H1 (cell line): ENCODE results near the gene MGST3. TPM values are rescaled to one million over a fixed set of nuclear protein-coding genes. Genes with fewer than 3 reads are reported as not detected.

Experiments
- CTCF ChIA-PET: fragments of 300-600 bp; sonication (Branson Sonifier 250); formaldehyde crosslinking; loops from one replicate; lab custom pipeline; 2021; ENCODE audit not compliant: partially characterized antibody; lab: Charles Lee
- POLR2A ChIA-PET: fragments of 300-600 bp; sonication (Branson Sonifier 250); formaldehyde crosslinking; loops from one replicate; lab custom pipeline; 2021; ENCODE audit warnings: inconsistent platforms; ENCODE audit not compliant: partially characterized antibody; lab: Charles Lee
- DNase-seq, 2 experiments: peaks; one replicate each; pipeline versions ENCODE4 v3.0.0 to v3.0.0-alpha.2; 2010 to 2022; ENCODE audit warnings: low spot score in 2 of 2, low read depth in 1 of 2, mixed read lengths in 1 of 2
- FAIRE-seq: peaks from 2 replicates; lab custom pipeline; 2011; peaks lifted over from hg19 to GRCh38; lab: Jason Lieb, UNC
- H2AFZ ChIP-seq: 2 replicates; pipeline ENCODE4 v1.8.1; 2012; ENCODE audit warnings: low read length, inconsistent platforms
- H2AK5ac ChIP-seq: 2 replicates; pipeline ENCODE4 v1.6.1; 2013; ENCODE audit warnings: low read depth, low read length
- H2BK120ac ChIP-seq: replicated peaks from 2 replicates; pipeline ENCODE3; 2013; ENCODE audit warnings: low read depth, low read length, inconsistent platforms
- H2BK12ac ChIP-seq: 2 replicates; pipeline ENCODE4 v1.6.1; 2013; ENCODE audit warnings: low read depth, low read length
- H2BK15ac ChIP-seq: 2 replicates; pipeline ENCODE4 v1.6.1; 2013; ENCODE audit warnings: low read length
- H2BK20ac ChIP-seq: 2 replicates; pipeline ENCODE4 v1.6.1; 2013; ENCODE audit warnings: low read length
- H2BK5ac ChIP-seq: 2 replicates; pipeline ENCODE4 v1.6.1; 2013; ENCODE audit warnings: low read depth, low read length
- H3K14ac ChIP-seq: 2 replicates; pipeline ENCODE4 v1.6.1; 2013; ENCODE audit warnings: inconsistent platforms; ENCODE audit not compliant: insufficient read length
- H3K18ac ChIP-seq: 2 replicates; pipeline ENCODE4 v1.6.1; 2013; ENCODE audit warnings: low read length; ENCODE audit errors: extremely low read depth
- H3K23ac ChIP-seq: 2 replicates; pipeline ENCODE4 v1.6.1; 2013; ENCODE audit warnings: inconsistent platforms; ENCODE audit not compliant: insufficient read length
- H3K23me2 ChIP-seq: 2 replicates; pipeline ENCODE4 v1.6.1; 2013; ENCODE audit warnings: low read depth, low read length
- H3K27ac ChIP-seq: 2 replicates; pipeline ENCODE4 v1.6.1; 2011; ENCODE audit warnings: low read depth, low read length, inconsistent platforms
- H3K27me3 ChIP-seq, 4 experiments: replicated peaks in 1 of 4; 1 replicate in 1 of 4; 2 replicates in 3 of 4; pipeline versions ENCODE4 v1.6.1 to v1.8.1; 2011 to 2013; ENCODE audit warnings: low read length in 3 of 4, mild to moderate bottlenecking in 3 of 4, inconsistent platforms in 2 of 4, mixed read lengths in 2 of 4, moderate library complexity in 1 of 4; ENCODE audit not compliant: control insufficient read depth in 3 of 4, insufficient read depth in 3 of 4; ENCODE audit errors: extremely low read depth in 1 of 4
- H3K36me3 ChIP-seq, 4 experiments: 2 replicates each; pipeline versions ENCODE4 v1.6.1 to v1.8.1; 2011 to 2013; ENCODE audit warnings: mild to moderate bottlenecking in 4 of 4, low read length in 3 of 4, moderate library complexity in 2 of 4, control low read depth in 1 of 4, inconsistent platforms in 1 of 4; ENCODE audit not compliant: insufficient read depth in 4 of 4, control insufficient read depth in 2 of 4
- H3K4ac ChIP-seq: replicated peaks from 2 replicates; pipeline ENCODE3; 2013; ENCODE audit warnings: low read length, low read depth, mixed read lengths, inconsistent platforms; ENCODE audit not compliant: insufficient read length
- H3K4me1 ChIP-seq, 4 experiments: replicated peaks in 1 of 4; 1 replicate in 1 of 4; 2 replicates in 3 of 4; pipeline versions ENCODE4 v1.6.1 to v1.8.1; 2011 to 2013; ENCODE audit warnings: low read length in 3 of 4, inconsistent platforms in 2 of 4, mixed read lengths in 1 of 4; ENCODE audit not compliant: insufficient read depth in 4 of 4, control insufficient read depth in 3 of 4
- H3K4me2 ChIP-seq, 2 experiments: 2 replicates each; pipeline versions ENCODE4 v1.6.1 to v1.8.1; 2011 to 2013; ENCODE audit warnings: low read depth in 2 of 2, low read length in 2 of 2, control low read depth in 1 of 2, inconsistent platforms in 1 of 2, mild to moderate bottlenecking in 1 of 2; ENCODE audit not compliant: insufficient read depth in 1 of 2
- H3K4me3 ChIP-seq, 4 experiments: fragments of 200-600, 300-600 bp in 1 of 4; sonication (generic), shearing (Covaris generic), sonication (Bioruptor Twin) in 1 of 4; 2 replicates each; pipeline versions ENCODE4 v1.5.1 to v1.8.1; 2011 to 2016; ENCODE audit warnings: low read length in 4 of 4, low read depth in 3 of 4, control low read depth in 2 of 4, inconsistent platforms in 2 of 4, mild to moderate bottlenecking in 2 of 4, mixed read lengths in 1 of 4, moderate library complexity in 1 of 4; ENCODE audit not compliant: insufficient read depth in 2 of 4; ENCODE audit errors: extremely low read depth in 1 of 4
- H3K56ac ChIP-seq: replicated peaks from 2 replicates; pipeline ENCODE3; 2013; ENCODE audit warnings: low read depth, mild to moderate bottlenecking, mixed read lengths, low read length, inconsistent platforms; ENCODE audit not compliant: insufficient read length
- H3K79me1 ChIP-seq: 2 replicates; pipeline ENCODE4 v1.6.1; 2013; ENCODE audit warnings: low read depth, low read length, control low read depth
- H3K79me2 ChIP-seq, 2 experiments: 2 replicates each; pipeline versions ENCODE4 v1.6.1 to v1.8.1; 2012 to 2013; ENCODE audit warnings: low read length in 2 of 2, mild to moderate bottlenecking in 2 of 2, inconsistent platforms in 1 of 2; ENCODE audit not compliant: insufficient read depth in 2 of 2, control insufficient read depth in 1 of 2
- H3K9ac ChIP-seq, 4 experiments: replicated peaks in 1 of 4; 1 replicate in 1 of 4; 2 replicates in 3 of 4; pipeline versions ENCODE4 v1.6.1 to v1.8.1; 2011 to 2013; ENCODE audit warnings: low read depth in 3 of 4, low read length in 3 of 4, control low read depth in 2 of 4, mild to moderate bottlenecking in 2 of 4, moderate library complexity in 2 of 4, inconsistent platforms in 1 of 4; ENCODE audit errors: extremely low read depth in 1 of 4
- H3K9me3 ChIP-seq, 2 experiments: 2 replicates each; pipeline versions ENCODE4 v1.6.1 to v1.8.1; 2012 to 2013; ENCODE audit warnings: mild to moderate bottlenecking in 2 of 2, moderate library complexity in 2 of 2, control low read depth in 1 of 2, inconsistent platforms in 1 of 2, low read depth in 1 of 2, low read length in 1 of 2, mixed read lengths in 1 of 2; ENCODE audit not compliant: insufficient read depth in 2 of 2
- H4K20me1 ChIP-seq, 2 experiments: replicated peaks in 1 of 2; 2 replicates each; pipeline versions ENCODE3 to v1.8.1; 2011 to 2013; ENCODE audit warnings: inconsistent platforms in 2 of 2, low read length in 2 of 2, mild to moderate bottlenecking in 1 of 2; ENCODE audit not compliant: insufficient read depth in 2 of 2, control insufficient read depth in 1 of 2
- H4K5ac ChIP-seq: 2 replicates; pipeline ENCODE4 v1.6.1; 2013; ENCODE audit warnings: low read length, low read depth, mixed read lengths, inconsistent platforms; ENCODE audit not compliant: insufficient read length
- H4K8ac ChIP-seq: 2 replicates; pipeline ENCODE4 v1.8.0; 2013; ENCODE audit warnings: mild to moderate bottlenecking, moderate library complexity, low read length, inconsistent platforms; ENCODE audit not compliant: insufficient read depth; ENCODE audit errors: extremely low read depth
- H4K91ac ChIP-seq: replicated peaks from 2 replicates; pipeline ENCODE3; 2013; ENCODE audit warnings: low read length, mixed read lengths, inconsistent platforms; ENCODE audit not compliant: insufficient read length
- CBX5 ChIP-seq: fragments of 300-800, 300-1000 bp; sonication (generic); IDR thresholded peaks from 2 replicates; pipeline ENCODE4 v1.7.1; 2016; ENCODE audit warnings: antibody characterized with exemption, low read length, low read depth
- CBX8 ChIP-seq: fragments of 300-800, 300-1000 bp; sonication (generic); IDR thresholded peaks from 2 replicates; pipeline ENCODE4 v1.7.1; 2016; ENCODE audit warnings: low read depth, low read length, borderline replicate concordance
- EP300 ChIP-seq, 2 experiments: IDR thresholded peaks; 1 replicate in 1 of 2; 2 replicates in 1 of 2; pipeline ENCODE4 v1.6.1; 2011 to 2012; ENCODE audit warnings: low read depth in 2 of 2, low read length in 2 of 2, mild to moderate bottlenecking in 2 of 2, borderline replicate concordance in 1 of 2, inconsistent platforms in 1 of 2, moderate library complexity in 1 of 2
- EZH2 ChIP-seq: fragments of 200-600 bp; sonication (generic); IDR thresholded peaks from 2 replicates; pipeline ENCODE4 v1.7.1; 2012; ENCODE audit warnings: low read depth, mild to moderate bottlenecking, moderate library complexity, low read length, inconsistent platforms; ENCODE audit not compliant: severe bottlenecking
- HDAC2 ChIP-seq, 2 experiments: fragments of 300-600 bp in 1 of 2; sonication (generic) in 1 of 2; IDR thresholded peaks; 2 replicates each; pipeline ENCODE4 v1.6.1; 2011 to 2012; ENCODE audit warnings: low read depth in 2 of 2, low read length in 2 of 2, mild to moderate bottlenecking in 2 of 2, moderate library complexity in 2 of 2, borderline replicate concordance in 1 of 2, inconsistent platforms in 1 of 2
- KDM5A ChIP-seq: fragments of 200-600 bp; IDR thresholded peaks from 2 replicates; pipeline ENCODE4 v1.7.1; 2012; ENCODE audit warnings: mild to moderate bottlenecking, low read length, inconsistent platforms, mixed read lengths
- MAFK ChIP-seq: IDR thresholded peaks from 2 replicates; pipeline ENCODE4 v1.6.1; 2012; ENCODE audit warnings: low read depth, mild to moderate bottlenecking, improper control_type of control experiment, low read length
- POLR2A ChIP-seq, 2 experiments: IDR thresholded peaks; 1 replicate in 1 of 2; 2 replicates in 1 of 2; pipeline ENCODE4 v1.6.1; 2011; ENCODE audit warnings: low read depth in 2 of 2, low read length in 2 of 2, mild to moderate bottlenecking in 2 of 2; ENCODE audit errors: control extremely low read depth in 1 of 2
- SP2 ChIP-seq: IDR thresholded peaks from 2 replicates; pipeline ENCODE4 v1.6.1; 2012; ENCODE audit warnings: mild to moderate bottlenecking, low read length, inconsistent platforms
- SP4 ChIP-seq: IDR thresholded peaks from 2 replicates; pipeline ENCODE4 v1.6.1; 2012; ENCODE audit warnings: low read length, inconsistent platforms
- TEAD4 ChIP-seq: IDR thresholded peaks from 2 replicates; pipeline ENCODE4 v1.6.1; 2012; ENCODE audit warnings: low read depth, low read length, inconsistent platforms, mixed read lengths
- YY1 ChIP-seq: IDR thresholded peaks from 2 replicates; pipeline ENCODE4 v1.6.1; 2011; ENCODE audit warnings: low read depth, mild to moderate bottlenecking, low read length
- WGBS, 2 experiments: shearing (Covaris generic) in 1 of 2; methylation state at CpG; one replicate each; pipeline versions ENCODE4 v1.1.6 to v1.1.7; 2013 to 2015; ENCODE audit warnings: low lambda C conversion rate in 2 of 2, mixed read lengths in 2 of 2, inconsistent platforms in 1 of 2, low coverage in 1 of 2, missing lambda C conversion rate in 1 of 2; ENCODE audit not compliant: insufficient replicate concordance in 2 of 2, insufficient coverage in 1 of 2, insufficient read length in 1 of 2; ENCODE audit errors: extremely low coverage in 1 of 2, missing lambda C conversion rate in 1 of 2; 5-methylcytosine and 5-hydroxymethylcytosine counted together
- polyA plus RNA-seq, 7 experiments: library from polyadenylated mRNA; depleted of rRNA in 3 of 7; stranded (reverse) in 5 of 7; unstranded in 2 of 7; fragments of >200 nt in 5 of 7; fragments of 200-250 nt in 2 of 7; gene quantifications; 1 replicate in 5 of 7; 2 replicates in 1 of 7; 4 replicates in 1 of 7; pipeline versions ENCODE4 v1.2.1 to v1.2.3, GENCODE V29; 2011 to 2013; ENCODE audit warnings: missing spikeins in 2 of 7, mixed read lengths in 2 of 7
- total RNA-seq: library from RNA; stranded (reverse); fragmentation: NEBNext Ultra II Directional; extraction: Animal tissue kit (Norgen Biotek cat#: 25700); gene quantifications from 2 replicates; pipeline ENCODE4 v1.2.1, GENCODE V29; 2021

MGST3 gene
- total and polyA plus RNA-seq, 2 of the 8 experiments (the other 6 are each of a cell fraction or from before 2014, with no cell fraction given), result 124 to 257 TPM

DNA sequence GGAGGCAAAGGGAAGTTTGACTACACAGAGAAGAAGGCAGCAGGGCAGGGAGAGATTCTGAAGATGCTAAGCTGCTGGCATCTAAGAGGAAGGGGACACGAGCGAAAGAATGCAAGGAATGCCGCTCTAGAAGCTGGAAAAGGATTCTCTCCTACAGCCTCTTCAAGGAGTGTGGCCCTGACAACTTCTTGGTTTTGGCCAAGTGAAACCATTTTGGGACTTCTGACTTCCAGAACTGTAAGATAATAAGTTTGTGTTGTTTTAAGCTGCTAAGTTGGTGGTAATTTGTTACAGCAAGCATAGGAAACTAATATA lies 28.5 kb downstream of the MGST3 start:
- H3K18ac ChIP-seq, result no peak overlapping the region
- no peak for FAIRE-seq
- ChIA-PET POLR2A (interaction anchor here (0.9 to 3.1 kb wide), 4 partner anchors 9 to 59 kb away, joined by 3 to 15 read pairs (median 4); partner anchors contain the start of gene ALDH9A1), CTCF (interaction anchor here (0.6 to 2.3 kb wide), 2 partner anchors 58 to 224 kb away, joined by 3 to 18 read pairs; no protein-coding TSS in a partner anchor)
- no peak overlapping the region for H2AK5ac ChIP-seq
- no peak overlapping the region for H3K14ac ChIP-seq
- H4K8ac ChIP-seq, result no peak overlapping the region
- H3K27me3 ChIP-seq, result no peaks in the 10 kb centered on the region
- no peaks in the 10 kb centered on the region for H3K79me2 ChIP-seq
- no peak overlapping the region for H3K4me2 ChIP-seq
- H3K4me3 ChIP-seq, result no peak overlapping the region
- peaks cover 3 to 41% (median 16%) of the 10 kb centered on the region in 4 experiments for H3K36me3 ChIP-seq
- no peaks in the 10 kb centered on the region for H3K23me2 ChIP-seq
- no peak overlapping the region for H2BK120ac ChIP-seq
- no peak overlapping the region for H4K91ac ChIP-seq
- 46% methylated on average over 3 of the region's 3 CpGs; no CpG with 5 or more reads in 1 of the 2 experiments for WGBS, 2 experiments
- peaks cover 0 to 3% of the 10 kb centered on the region in 2 experiments for H4K20me1 ChIP-seq
- no peaks in the 10 kb centered on the region for H3K79me1 ChIP-seq
- no peak overlapping the region for H3K56ac ChIP-seq
- no peaks in the 10 kb centered on the region for H3K9me3 ChIP-seq
- no peak overlapping the region for H3K9ac ChIP-seq
- H3K4ac ChIP-seq, result no peak overlapping the region
- TF ChIP-seq HDAC2 (IDR thresholded peaks at IDR 0.05; ENCODE audit: borderline replicate concordance in 1 of 2, low read depth in 2 of 2, low read length in 2 of 2) (no peak), YY1 (0 out of 2 replicates have a peak, but pooled peaks have one; percentile 41), KDM5A (no peak), EP300 (IDR thresholded peaks at IDR 0.05; ENCODE audit: borderline replicate concordance in 1 of 2, low read depth in 2 of 2, low read length in 2 of 2) (no peak), EZH2 (no peak), CBX5 (no peak), POLR2A (IDR thresholded peaks at IDR 0.05; ENCODE audit: control extremely low read depth in 1 of 2, low read depth in 2 of 2, low read length in 2 of 2) (no peak), TEAD4 (peak; percentile 96), CBX8 (no peak), MAFK (no peak), SP4 (no peak), SP2 (no peak)
- no peak overlapping the region for H4K5ac ChIP-seq
- no peak overlapping the region for H2AFZ ChIP-seq
- H2BK5ac ChIP-seq, result no peak overlapping the region
- 0 out of 2 replicates have a peak overlapping the region, but pooled peaks have one; percentile 22 for H3K27ac ChIP-seq
- peak in 1 of 2 experiments; percentile 10 for DNase-seq
- no peak overlapping the region for H2BK20ac ChIP-seq
- no peak overlapping the region for H2BK15ac ChIP-seq
- no peak overlapping the region for H2BK12ac ChIP-seq
- no peak overlapping the region for H3K23ac ChIP-seq
- no peaks in the 10 kb centered on the region; a peak in 1 of 7 replicates for H3K4me1 ChIP-seq
